ENCODE data around the gene CFAP299. TPM values are rescaled to one million over a fixed set of nuclear protein-coding genes. Genes with fewer than 3 reads are reported as not detected.

The CFAP299 gene
- total RNA-seq, 1 donor from 2014 or later: not detected

DNA sequence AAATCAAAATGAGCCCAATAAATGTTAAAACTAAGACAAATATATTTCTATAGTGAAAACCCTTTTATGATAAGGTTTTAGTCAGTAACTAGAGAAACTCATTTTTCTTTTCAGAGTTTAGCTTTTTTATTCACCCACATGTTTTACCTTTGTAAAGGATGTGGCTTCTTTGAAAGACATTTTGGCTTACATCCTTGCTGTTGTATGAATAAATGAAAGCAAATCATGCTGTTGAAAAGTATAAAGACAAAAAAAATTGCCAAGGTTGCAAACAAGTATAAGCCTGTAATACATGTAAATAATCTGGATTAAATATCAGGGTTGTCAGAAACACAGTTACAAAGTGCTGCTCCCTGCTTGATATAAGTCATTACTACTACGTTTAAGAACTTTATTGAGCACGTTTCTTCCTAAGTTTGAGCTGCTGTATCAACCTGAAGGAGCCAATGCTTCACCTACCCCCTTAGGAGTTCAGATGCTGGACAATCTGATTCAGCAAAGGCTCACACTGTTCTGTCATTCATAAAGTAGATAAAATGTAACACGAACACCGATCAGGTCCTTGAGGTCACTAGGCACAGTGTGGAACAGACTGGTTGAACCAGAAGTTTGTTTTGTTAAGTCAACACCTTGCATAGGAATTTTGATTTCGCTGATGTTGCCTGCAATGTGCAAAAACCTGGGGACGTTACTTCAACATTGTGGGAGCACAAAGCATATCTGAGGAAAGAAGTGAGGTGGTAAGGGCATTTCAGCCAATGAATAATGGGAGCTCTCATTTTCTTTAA lies 373.7 kb downstream of the CFAP299 start:
- no peak overlapping the region for H3K4me3 ChIP-seq
- H3K36me3 ChIP-seq: no peaks in the 10 kb centered on the region
- TF ChIP-seq, protein P1, sequence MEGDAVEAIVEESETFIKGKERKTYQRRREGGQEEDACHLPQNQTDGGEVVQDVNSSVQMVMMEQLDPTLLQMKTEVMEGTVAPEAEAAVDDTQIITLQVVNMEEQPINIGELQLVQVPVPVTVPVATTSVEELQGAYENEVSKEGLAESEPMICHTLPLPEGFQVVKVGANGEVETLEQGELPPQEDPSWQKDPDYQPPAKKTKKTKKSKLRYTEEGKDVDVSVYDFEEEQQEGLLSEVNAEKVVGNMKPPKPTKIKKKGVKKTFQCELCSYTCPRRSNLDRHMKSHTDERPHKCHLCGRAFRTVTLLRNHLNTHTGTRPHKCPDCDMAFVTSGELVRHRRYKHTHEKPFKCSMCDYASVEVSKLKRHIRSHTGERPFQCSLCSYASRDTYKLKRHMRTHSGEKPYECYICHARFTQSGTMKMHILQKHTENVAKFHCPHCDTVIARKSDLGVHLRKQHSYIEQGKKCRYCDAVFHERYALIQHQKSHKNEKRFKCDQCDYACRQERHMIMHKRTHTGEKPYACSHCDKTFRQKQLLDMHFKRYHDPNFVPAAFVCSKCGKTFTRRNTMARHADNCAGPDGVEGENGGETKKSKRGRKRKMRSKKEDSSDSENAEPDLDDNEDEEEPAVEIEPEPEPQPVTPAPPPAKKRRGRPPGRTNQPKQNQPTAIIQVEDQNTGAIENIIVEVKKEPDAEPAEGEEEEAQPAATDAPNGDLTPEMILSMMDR (IDR thresholded peaks at IDR 0.05): no peak
- no peak overlapping the region for H3K27ac ChIP-seq
- no peak for DNase-seq (ENCODE audit: low spot score in 2 of 2)
- intact Hi-C loops (cut with DNase I): no loop called here
- no peaks in the 10 kb centered on the region for H3K4me1 ChIP-seq
- no peaks in the 10 kb centered on the region for H3K9me3 ChIP-seq
- no peaks in the 10 kb centered on the region for H3K27me3 ChIP-seq

GRCh38 chr4:80710748-80711451 lies 375.4 kb downstream of the CFAP299 start:
- Histone ChIP-seq H3K4me3 (no peak overlapping the region), H3K4me1 (no peaks in the 10 kb centered on the region), H3K9me3 (no peaks in the 10 kb centered on the region), H3K27ac (no peak overlapping the region), H3K27me3 (no peaks in the 10 kb centered on the region), H3K36me3 (no peaks in the 10 kb centered on the region)
- intact Hi-C loops (cut with DNase I): no loop called here
- DNase-seq (ENCODE audit: low spot score in 2 of 2): no peak
- TF ChIP-seq, protein P1 (IDR thresholded peaks at IDR 0.05): no peak

- H3K27me3 ChIP-seq: no peaks in the 10 kb centered on the region
- no peak overlapping the region for H3K27ac ChIP-seq
- no peak overlapping the region for H3K4me3 ChIP-seq
- no peak for DNase-seq (ENCODE audit: low spot score in 2 of 2)
- no peaks in the 10 kb centered on the region for H3K9me3 ChIP-seq
- intact Hi-C loops (cut with DNase I): no loop called here
- H3K4me1 ChIP-seq: no peaks in the 10 kb centered on the region
- H3K36me3 ChIP-seq: no peaks in the 10 kb centered on the region
- TF ChIP-seq, protein P1 (IDR thresholded peaks at IDR 0.05): no peak
Observed at GRCh38 chr4:80711956-80712355, 376.4 kb downstream of the CFAP299 start.

- H3K36me3 ChIP-seq: no peaks in the 10 kb centered on the region
- intact Hi-C loops (cut with DNase I): no loop called here
- H3K9me3 ChIP-seq: no peaks in the 10 kb centered on the region
- no peaks in the 10 kb centered on the region for H3K4me1 ChIP-seq
- no peak overlapping the region for H3K27ac ChIP-seq
- no peak overlapping the region for H3K4me3 ChIP-seq
- no peaks in the 10 kb centered on the region for H3K27me3 ChIP-seq
- TF ChIP-seq, protein P1 (IDR thresholded peaks at IDR 0.05): no peak
- DNase-seq (ENCODE audit: low spot score in 2 of 2): no peak
Observed at GRCh38 chr4:80713409-80713808, 377.9 kb downstream of the CFAP299 start.

DNA sequence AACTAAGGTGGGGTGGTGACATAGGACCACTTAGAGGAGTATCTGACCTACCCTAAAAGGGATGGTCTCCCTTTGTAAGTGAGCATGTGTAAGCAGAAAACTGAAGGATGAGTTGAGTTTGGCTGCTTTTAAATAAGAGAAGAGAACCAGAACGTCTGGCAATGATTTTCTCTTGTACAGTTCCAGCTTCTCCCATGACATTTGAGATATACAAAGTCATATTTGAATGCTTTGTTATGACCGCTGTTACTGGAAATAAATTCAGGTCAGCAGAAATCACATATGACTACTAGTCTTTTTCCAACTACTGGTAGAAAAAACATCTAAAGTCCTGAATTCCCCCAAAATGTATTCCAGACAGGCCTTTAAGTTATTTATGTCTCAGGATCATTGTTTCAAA lies 381.7 kb downstream of the CFAP299 start:
- Histone ChIP-seq H3K27me3 (no peaks in the 10 kb centered on the region), H3K36me3 (no peaks in the 10 kb centered on the region), H3K4me3 (no peak overlapping the region), H3K27ac (no peak overlapping the region), H3K9me3 (peaks cover 0 to 12% of the 10 kb centered on the region in 2 donors), H3K4me1 (no peaks in the 10 kb centered on the region)
- DNase-seq (ENCODE audit: low spot score in 2 of 2): no peak
- intact Hi-C loops (cut with DNase I): no loop called here
- TF ChIP-seq, protein P1 (IDR thresholded peaks at IDR 0.05): no peak

All from ascending aorta (tissue), 2 donors.